ENCODE results near the gene TUBB3. TPM values are rescaled to one million over a fixed set of nuclear protein-coding genes. Genes with fewer than 3 reads are reported as not detected.
A peak's percentile ranks its signal among the peaks of the same experiment; 100 is the strongest.

The TUBB3 gene
- total and polyA plus RNA-seq, 9 of the 15 experiments (the other 6 are each of a cell fraction or from before 2014, with no cell fraction given): 0.18 to 12.5 (median 5.0) TPM

- TF ChIP-seq SMARCC2 (IDR thresholded peaks at IDR 0.05; ENCODE audit: low read depth) (no peak), TBP (optimal IDR thresholded peaks at IDR 0.05; ENCODE audit: low read depth, low read length) (peak; percentile 97), FOSL1 (tag; conservative IDR thresholded peaks at IDR 0.05) (0 out of 2 replicates have a peak, but pooled peaks have one; percentile 27), NRF1 (conservative IDR thresholded peaks at IDR 0.05 in 1 of 2, IDR thresholded peaks at IDR 0.05 in 1 of 2) (peak; percentile 39 to 41; a peak in 2 of 4 replicates), ZNF639 (CRISPR knock-in tag; conservative IDR thresholded peaks at IDR 0.05 in 1 of 2, IDR thresholded peaks at IDR 0.05 in 1 of 2) (0 out of 4 replicates have a peak, but pooled peaks of 1 of the 2 experiments have one; percentile 2), E2F6 (IDR thresholded peaks at IDR 0.05; ENCODE audit: borderline replicate concordance in 1 of 2, extremely low read depth in 1 of 2, insufficient read depth in 1 of 2, insufficient read length in 1 of 2, low read depth in 1 of 2, low read length in 1 of 2, poor library complexity in 1 of 2, severe bottlenecking in 1 of 2) (peak in 1 of 2 experiments; percentile 28), POLR2B (IDR thresholded peaks at IDR 0.05; ENCODE audit: low read depth, partially characterized antibody) (no peak), ILK (tag; IDR thresholded peaks at IDR 0.05; ENCODE audit: borderline replicate concordance, low read depth) (no peak), REST (IDR thresholded peaks at IDR 0.05; ENCODE audit: borderline replicate concordance) (peak; percentile 49; the same call in 1 of the 2 replicates), REST (CRISPR knock-in tag; IDR thresholded peaks at IDR 0.05; ENCODE audit: low read depth) (peak; percentile 86), ZNF277 (CRISPR knock-in tag; IDR thresholded peaks at IDR 0.05; ENCODE audit: borderline replicate concordance) (no peak), POLR2AphosphoS5 (IDR thresholded peaks at IDR 0.05; ENCODE audit: control insufficient read depth, insufficient read depth, low read depth, low read length) (peak; percentile 75; the same call in 1 of the 2 replicates)
These were observed at the start of gene TUBB3 (continued) for GRCh38 chr16:89922884-89923639.

Measured in K562 (cell line).